Glomerular endothelial cell (primary cell): ENCODE results near the gene NELFCD. TPM values are rescaled to one million over a fixed set of nuclear protein-coding genes. Genes with fewer than 3 reads are reported as not detected.

Experiments
- DNase-seq: peaks from one replicate; pipeline ENCODE4 v3.0.0-alpha.2; 2011; ENCODE audit warnings: low read depth, low spot score; ENCODE audit errors: extremely low read depth
- total RNA-seq: library from RNA; depleted of rRNA; stranded (reverse); fragments of >200 nt; gene quantifications from 2 replicates; pipeline ENCODE4 v1.2.3, GENCODE V29; 2015

The NELFCD gene
- total RNA-seq, 1 donor from 2014 or later: 49.2 TPM

DNA sequence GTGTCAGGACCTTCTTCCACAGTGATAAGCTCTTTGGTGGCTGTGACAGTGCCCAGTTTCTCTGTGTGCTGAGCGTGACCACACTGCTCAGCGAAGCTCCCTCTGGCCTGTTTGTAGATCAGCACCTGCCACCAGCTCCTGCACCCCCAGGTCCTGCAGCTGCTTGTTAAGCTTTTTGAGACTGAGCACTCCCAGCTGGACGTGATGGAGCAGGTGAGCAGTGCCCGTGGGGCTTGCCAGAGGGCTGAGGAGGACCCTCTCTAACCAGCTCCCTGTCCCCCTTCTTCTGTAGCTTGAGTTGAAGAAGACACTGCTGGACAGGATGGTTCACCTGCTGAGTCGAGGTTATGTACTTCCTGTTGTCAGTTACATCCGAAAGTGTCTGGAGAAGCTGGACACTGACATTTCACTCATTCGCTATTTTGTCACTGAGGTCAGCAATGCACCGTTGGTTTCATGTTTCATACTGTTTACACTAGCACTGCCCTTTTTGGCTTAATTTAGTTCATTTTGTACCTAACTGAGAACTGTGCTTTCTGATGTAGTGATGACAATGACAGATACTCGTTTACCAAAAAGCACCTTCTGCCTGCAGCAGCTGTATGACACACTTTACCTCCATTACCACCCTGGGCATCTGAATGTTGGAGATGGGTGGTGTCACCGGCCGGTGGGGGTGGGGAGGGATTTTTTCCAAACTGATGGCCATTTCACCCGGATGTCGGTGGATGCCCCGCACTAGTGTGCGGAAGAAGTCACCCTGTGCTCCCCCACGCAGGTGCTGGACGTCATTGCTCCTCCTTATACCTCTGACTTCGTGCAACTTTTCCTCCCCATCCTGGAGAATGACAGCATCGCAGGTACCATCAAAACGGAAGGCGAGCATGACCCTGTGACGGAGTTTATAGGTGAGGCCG lies 12.5 kb downstream of the NELFCD start:
- no peak for DNase-seq

DNA sequence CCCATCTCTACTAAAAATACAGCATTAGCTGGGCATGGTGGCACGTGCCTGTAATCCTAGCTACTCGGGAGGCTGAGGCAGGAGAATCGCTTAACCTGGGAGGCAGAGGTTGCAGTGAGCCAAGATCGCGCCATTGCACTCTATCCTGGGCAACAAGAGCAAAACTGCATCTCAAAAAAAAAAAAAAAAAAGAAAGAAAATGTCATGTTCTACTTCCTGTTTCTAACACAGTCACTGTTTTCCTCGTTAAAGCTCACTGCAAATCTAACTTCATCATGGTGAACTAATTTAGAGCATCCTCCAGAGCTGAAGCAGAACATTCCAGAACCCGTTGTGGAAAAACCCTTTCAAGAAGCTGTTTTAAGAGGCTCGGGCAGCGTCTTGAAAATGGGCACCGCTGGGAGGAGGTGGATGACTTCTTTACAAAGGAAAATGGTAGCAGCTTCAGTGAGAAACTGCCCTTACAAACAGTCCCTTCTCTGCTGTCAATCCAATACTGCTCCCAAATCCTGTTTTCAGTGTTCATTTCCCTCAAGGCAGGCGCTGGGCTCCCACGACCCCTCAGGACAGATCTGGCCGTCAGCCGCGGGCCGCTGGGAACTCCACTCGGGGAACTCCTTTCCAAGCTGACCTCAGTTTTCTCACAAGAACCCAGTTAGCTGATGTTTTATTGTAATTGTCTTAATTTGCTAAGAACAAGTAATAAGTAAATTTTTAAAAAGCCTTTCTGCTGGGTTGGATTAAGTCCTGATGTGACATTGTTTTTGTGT lies 13.5 kb downstream of the NELFCD start:
- DNase-seq: no peak

DNA sequence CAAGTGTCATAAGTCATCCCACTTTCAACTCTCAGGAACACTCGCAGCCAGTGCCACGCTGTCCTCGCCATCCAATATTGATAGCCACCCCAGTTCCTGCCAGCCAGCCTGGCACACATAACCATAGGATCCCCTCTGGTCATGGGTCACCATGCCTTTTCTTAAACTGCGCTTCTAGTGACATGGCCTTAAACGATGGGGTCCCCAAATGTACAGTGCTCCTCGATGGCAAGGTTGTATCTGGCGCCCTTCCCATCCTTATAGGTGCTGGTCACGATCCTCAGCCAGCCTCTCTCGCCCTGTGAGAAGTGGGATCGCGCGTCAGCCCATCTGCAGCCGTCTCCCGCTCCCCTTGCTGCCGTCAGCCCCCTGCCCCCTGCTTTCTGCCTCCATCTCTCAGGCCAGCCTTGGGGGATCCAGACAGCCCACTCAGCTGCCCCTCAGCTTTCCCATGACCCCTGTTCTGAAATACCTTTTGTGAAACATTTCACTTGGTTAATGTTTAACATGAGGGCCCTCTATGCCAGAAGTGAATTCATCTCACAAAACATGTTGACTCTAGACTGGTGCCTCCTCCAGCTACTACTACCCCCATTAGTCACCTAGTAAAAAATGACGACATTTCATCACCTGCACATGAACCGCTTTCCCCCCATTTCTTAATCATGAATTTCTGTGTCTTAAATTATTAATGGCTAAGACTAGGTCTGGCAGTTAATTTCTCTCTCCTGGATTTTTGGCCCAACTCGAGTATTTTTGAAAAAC lies 14.6 kb downstream of the NELFCD start:
- DNase-seq: no peak

DNA sequence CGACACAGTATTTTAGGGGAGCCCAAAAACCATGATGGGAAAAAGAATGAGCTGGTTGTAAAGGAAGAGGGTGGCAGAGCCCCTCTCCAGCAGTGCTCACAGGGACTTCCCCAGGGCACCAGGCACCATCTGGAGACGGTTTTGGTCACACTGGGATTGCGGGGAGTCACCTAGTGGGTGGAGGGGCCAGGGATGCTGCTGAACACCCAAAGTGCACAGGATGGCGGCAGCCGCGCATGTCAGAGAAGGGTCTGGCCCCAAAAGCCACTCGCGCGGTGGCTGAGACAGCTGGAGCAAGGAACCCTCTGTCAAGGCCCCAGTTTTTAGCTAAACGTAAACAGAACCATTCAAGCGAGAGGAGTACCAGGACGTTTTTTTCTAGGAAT lies 15.2 kb downstream of the NELFCD start:
- no peak for DNase-seq

DNA sequence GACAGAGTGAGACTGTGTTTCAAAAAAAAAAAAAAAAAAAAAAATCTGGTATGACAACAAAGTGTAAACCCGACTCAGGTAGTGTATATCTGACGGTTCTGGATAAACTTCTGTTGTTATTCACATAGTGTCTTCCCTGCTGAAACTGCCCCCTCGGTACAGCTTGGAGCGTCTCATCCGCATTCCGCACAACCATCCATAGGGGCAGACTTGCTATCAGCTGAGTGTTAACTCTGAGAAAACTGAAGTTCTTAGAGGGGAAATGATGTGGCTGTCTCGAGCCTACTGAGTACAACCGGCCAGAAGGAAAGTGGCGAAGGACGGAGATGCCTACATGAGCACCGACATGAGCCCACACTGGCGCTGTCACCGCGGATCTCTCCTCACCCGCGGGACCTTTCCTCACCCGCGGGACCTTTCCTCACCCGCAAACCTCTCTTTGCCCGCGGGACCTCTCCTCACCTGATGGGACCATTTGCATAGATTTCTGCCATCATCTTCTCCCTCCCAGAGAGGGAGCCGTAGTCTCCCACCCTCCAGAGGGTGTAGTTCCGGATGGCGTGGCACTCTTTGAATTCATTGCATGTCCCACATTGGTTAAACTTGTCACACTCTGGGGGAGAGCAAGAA lies 16.2 kb downstream of the NELFCD start:
- no peak for DNase-seq

DNA sequence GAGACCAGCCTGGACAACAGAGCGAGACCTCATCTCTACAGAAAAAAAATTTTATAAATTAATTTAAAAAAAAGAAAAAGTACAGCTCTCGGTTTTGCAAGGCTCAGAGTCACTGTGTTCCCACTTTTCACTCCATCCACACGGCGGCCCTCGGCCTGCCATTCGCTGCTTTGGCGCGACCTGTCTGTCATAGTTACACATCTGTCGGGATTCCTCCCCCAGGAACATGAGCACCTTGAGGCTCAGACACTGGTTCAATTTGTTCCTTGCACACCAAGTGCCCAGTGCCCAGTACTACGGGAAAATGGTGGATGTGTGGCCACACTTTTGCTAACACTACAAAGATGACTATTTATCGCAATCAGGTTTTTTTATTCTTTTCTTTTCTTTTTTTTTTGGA lies 17.6 kb downstream of the NELFCD start:
- no peak for DNase-seq

DNA sequence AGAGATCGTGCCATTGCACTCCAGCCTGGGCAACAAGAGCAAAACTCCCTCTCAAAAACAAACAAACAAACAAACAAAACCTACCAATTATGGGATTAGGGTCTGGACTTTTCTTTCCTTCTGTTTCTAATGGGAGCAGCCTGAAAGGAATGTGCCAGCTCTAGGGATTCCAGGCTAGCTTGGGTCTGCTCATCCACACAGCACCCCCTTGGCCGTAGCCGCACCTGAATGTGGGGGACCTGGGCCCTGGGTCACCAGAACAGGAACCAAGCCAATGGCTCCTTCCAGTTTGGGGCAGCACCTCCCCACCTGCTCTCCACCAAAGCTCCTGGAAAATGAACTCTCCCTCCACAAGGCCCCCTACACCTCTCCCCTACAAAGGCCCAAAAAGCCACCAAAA lies 19.3 kb downstream of the NELFCD start:
- DNase-seq: no peak

DNA sequence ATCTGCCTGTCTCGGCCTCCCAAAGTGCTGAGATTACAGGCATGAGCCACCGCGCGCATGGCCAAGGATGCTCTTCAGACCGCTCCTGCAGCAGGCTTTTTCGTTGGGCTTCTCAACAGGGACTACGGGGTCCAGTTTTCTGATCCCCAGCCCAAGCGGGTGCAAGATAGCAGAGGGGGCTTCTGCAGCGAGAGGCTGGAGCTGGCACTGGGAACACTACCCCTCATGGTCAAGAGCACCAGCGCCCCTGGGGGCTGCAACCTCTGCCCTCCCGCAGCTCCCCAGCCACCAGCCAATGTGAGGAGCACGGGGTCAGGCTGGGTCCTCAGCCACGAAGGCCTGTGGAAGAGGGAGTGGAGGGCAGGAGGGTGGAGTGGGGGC lies 20.0 kb downstream of the NELFCD start:
- DNase-seq: no peak

DNA sequence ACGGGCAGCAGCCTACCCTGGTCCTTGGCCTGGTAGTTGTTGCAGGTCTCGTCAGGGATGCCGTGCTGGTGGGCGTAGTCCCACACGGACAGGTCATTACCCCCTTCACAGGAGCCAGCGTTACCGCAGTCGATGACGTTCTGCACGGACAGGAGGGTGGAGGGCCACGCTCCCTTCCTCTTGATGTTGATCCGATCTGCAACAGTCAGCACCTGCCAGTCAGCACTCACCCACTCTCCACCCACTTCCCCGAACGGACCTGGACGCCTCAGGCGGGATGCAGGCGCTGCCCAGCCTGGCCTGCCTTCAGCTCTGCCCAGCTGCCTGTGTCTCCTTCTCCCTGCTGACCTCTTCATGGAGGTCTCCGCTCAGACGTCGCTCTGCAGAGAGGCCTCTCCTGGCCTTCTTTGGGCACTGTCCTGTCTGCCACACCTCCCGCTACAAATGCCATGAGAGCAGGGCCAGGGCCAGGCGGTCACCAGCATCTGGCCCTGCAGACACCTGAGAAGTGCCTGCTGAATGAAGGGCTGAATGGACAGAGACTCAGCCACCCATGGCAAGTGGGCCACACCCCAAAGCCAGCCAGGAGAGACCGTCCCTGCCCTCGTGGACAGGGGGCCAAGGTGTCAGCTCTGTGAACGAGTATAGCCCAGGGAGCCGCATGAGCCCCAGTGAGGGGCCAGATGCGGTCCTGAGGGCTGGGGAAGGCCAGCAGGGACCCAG lies 20.6 kb downstream of the NELFCD start:
- DNase-seq: no peak

DNA sequence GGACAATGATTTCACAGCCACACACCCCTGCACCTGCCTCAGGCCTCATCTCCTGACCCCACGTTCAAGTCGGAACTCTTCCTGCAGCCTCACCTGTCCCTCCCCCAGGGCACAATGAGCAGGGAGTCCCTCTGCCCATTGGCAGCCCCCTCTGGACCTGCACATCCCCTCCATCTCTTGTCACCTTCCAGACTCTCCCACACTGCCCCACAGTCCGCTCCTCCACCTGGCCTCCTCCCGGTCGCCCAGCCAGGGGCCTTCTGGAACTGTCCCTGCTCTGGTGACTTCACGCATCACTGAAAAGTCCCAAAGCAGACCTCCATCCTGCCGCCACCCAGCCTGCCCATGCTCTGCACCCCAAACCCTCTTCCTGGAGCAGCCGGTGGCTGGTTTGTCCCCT lies 21.3 kb downstream of the NELFCD start:
- no peak for DNase-seq

DNA sequence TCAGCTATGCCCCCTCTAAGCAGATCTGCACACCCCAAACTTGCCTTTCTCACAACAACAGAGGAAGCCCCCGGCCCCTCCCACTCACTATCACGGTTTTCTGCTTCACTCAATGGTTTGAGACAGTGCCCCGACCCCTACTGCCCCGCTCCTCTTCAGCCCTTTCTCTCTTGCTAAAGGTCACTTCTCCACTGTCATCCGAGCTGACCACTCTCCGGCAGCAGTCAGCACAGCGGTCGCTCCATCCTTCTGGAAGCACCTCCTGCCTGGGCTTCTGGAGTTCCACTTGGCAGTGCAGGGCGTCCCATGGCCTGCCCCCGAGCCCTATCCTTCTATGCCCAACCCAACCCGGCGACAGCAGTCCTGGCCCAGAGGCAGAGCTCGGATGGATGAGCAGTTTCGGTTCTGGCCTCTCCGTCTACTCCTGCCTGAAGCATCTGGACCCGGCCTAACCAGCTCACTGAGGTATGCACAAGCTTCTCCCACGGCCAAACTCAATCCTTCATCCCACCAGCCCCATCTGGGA lies 21.9 kb downstream of the NELFCD start:
- no peak for DNase-seq

DNA sequence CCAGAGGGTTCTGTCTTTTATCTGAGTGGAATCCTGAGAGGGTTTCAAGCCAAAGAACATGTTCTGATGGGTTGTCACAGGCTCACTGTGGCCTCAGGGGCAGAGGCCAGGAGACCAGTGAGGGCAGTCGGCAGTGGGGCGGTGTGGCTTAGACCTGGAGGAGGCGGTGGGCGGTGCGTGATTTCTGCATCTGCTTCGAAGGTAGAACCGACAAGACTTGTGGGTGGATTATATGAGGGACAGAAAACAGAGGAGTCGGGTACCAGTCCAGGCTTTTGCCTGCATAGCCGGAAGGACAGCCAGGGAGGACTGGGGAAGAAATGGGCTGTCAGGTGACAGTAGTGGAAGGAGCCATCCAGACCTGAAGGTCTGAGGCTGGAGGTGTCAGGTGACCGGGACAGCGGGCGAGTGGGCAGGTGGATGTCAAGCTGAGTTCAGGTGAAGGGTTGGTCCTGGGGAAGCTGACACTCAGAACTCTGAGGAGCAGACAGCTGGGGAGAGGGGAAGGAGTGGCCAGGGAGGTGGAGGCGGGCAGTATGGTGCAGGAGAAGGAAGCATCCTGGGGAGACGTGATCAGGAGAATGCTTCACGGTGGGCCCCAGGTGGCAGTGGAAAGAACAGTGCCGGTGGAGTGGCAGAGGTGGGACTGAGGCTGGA lies 22.9 kb downstream of the NELFCD start:
- no peak for DNase-seq

DNA sequence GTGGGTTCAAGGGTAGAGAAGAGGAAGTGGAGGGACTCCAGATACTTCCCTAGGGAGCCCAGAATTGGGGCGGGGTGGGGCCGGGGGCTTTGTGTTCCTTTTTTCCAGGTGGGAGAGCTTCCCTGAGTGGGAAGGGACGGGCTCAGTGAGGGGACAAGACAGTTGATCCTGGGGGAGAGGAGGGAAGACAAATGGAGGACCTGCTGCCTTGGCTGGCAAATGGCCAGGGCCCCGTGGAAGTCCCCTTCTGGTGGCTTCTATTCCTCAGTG lies 23.4 kb downstream of the NELFCD start:
- no peak for DNase-seq

DNA sequence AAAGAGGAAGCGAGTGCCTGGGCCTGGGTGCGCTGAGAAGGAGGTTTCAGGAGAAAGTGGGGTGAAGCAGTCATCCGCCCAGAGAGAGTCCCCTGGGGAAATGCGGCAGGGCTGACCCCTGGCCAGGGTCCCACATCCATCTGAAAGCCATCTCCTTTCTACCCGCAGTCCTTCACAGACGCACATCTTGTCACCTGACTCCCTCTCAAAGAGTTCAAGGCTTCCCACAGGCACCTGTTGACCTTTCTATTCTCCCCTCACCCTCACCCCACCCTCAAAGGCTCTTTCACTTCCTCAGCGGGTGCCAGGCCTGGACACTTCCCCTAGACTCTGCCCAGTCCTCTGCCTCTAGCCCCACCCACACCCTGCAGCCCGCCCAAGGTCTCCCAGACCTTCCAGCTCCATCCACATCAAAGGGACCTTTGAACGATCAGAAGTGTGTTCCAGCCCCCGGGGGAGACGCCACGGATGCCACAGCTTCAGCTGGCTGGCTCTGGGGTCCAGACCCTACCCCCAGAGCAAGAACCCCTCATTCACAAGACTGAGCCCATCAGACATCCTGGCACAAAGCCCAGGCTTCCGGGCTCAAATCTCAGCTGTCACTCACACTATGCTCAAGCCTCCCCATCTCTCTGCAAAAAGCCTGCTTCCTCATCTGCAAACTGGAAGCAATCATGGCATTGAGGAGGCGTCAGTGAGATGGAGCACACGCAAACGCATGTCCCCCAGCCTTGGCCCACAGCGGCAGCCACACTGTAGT lies 23.9 kb downstream of the NELFCD start:
- no peak for DNase-seq

DNA sequence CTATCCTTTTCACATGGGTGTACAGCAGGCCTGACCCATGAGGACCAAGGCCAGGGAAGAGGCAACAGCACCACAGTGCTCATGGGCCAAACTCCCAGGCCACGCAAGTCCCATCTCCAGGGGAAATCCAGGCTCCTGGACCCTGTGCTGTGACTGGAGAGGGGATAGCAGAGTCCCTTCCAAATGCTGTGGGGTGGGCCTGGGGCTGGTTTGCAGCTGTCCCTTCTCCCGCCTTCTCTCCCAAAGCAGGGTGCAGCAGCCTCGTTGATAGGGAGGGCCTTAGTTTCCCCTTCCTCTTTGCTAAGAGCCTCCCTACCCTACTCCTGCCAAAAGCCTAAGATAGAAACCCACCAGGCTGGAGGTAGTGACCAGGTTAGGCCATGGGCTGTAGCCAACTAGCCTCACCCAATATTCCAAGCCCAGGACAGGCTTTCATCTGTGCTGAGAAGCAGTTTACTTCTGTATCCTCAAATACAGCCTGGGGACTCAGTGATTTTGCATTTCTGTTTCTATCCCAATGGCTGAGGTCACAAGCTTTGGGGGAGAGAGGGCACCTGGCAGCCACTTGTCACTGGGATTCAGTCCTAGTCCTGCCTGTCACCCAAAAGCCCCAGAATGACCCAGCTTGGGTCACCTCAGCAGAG lies 24.6 kb downstream of the NELFCD start:
- no peak for DNase-seq

DNA sequence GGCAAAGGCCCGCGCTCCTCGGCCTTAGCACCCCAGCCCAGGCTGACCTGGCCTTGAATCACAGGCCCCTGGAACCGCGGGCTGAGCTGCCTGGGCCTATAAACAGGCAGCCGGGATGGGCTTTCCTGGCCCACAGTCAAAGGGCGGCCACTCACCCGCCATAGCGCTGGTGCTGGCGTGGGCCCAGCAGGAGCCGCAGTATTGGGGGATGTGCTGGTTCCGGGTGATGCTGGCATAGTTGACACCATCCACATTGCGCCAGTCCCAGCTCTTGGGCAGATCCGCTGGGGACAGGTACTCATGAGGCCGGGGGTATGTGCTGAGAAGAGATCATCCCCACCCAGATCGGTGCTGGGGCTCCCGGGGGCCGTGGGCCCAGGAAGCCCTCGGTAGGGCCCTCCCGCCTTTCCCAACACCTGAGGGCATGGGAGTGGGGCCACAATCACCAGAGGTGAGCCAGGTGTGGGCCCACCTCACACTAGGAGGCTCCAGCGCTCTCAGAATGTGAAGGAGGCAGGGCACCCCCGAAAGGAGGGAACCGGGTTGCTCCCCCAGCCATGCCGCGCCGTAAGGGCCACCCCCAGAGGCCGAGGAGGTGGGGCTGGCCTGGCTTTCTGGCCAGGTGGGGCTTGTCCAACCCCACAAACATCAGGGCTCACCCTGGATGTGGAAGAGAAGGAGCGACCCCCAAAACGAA lies 25.3 kb downstream of the NELFCD start:
- no peak for DNase-seq

DNA sequence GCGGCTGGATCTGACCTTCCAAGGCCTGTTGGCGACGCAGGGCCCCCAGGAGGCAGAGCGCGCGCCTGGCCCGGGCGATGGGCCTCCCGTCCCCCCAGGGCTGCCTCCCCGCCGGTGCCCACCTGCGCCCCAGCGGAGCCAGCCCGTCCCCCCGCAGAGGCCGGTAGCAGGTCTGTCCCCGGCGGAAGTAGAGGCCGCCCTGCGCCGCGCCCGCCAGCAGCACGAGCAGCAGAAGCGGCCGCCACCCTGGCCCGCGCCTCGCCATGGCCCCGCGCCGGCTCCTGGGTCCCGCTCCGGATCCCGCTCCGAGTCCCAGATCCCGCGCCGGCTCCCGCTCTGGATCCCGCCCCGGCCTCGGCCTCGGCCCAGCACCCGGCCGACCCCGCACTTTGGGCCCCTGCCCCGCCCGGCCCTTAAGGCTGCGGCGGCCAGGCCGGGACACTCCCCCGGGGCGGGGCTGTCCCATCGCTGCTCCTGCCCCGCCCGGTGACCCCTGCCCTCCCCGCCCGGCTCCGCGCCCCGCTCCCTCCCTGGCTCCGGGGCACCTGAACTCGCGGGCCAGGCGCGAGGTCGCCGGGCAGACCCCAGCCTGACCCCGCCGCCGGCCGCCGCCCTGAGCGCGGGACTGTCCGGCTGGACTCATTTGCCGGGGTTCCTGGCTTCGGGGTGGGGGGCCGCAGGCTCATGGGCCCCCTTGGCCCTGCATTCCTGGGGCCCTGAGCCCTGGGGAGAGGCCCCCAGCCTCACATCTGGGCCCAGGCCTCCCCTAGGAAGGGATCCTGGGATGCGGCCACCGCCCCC lies 26.0 kb downstream of the NELFCD start, which contains the start of gene CTSZ:
CTSZ (minus strand) TSS at position 391 of the 801 bp plus-strand sequence; CDS start at position 265, 126 bp downstream.
- no peak for DNase-seq
